ENCODE measurements around the gene CAV1.
"Not testable (repeated sequence)": the region's sequence is repeated elsewhere in the genome, so short reads cannot be mapped to it uniquely, and the experiment has no call there.

Gene CAV1

GRCh38 chr7:116524609-116525297 lies at the start of gene CAV1:
Gene CAV1 (plus strand): TSS chr7:116525036. CDS start chr7:116525063, 27 bp downstream.
- no peak for DNase-seq (ENCODE audit: low read depth in 2 of 2, low spot score in 1 of 2)

GRCh38 chr7:116477625-116478024 lies 47.2 kb upstream of the CAV1 start:
- DNase-seq (ENCODE audit: low read depth in 2 of 2, low spot score in 1 of 2) = no peak

- no peak for DNase-seq (ENCODE audit: low read depth in 2 of 2, low spot score in 1 of 2)
Measured at GRCh38 chr7:116478834-116479233, 46.0 kb upstream of the CAV1 start.

GRCh38 chr7:116483271-116483942 lies 41.4 kb upstream of the CAV1 start:
- no peak for DNase-seq (ENCODE audit: low read depth in 2 of 2, low spot score in 1 of 2)

- not testable (repeated sequence) for DNase-seq (ENCODE audit: low read depth in 2 of 2, low spot score in 1 of 2)
Measured at GRCh38 chr7:116484389-116484788, 40.4 kb upstream of the CAV1 start.

GRCh38 chr7:116487907-116488521 lies 36.8 kb upstream of the CAV1 start:
- no peak for DNase-seq (ENCODE audit: low read depth in 2 of 2, low spot score in 1 of 2)

GRCh38 chr7:116490351-116490750 lies 34.5 kb upstream of the CAV1 start:
- DNase-seq (ENCODE audit: low read depth in 2 of 2, low spot score in 1 of 2) = no peak

GRCh38 chr7:116491887-116492653 lies 32.8 kb upstream of the CAV1 start:
- DNase-seq (ENCODE audit: low read depth in 2 of 2, low spot score in 1 of 2) = no peak

GRCh38 chr7:116492654-116493109 lies 32.2 kb upstream of the CAV1 start:
- no peak for DNase-seq (ENCODE audit: low read depth in 2 of 2, low spot score in 1 of 2)

GRCh38 chr7:116493449-116493848 lies 31.4 kb upstream of the CAV1 start:
- DNase-seq (ENCODE audit: low read depth in 2 of 2, low spot score in 1 of 2) = no peak

GRCh38 chr7:116494472-116494871 lies 30.4 kb upstream of the CAV1 start:
- DNase-seq (ENCODE audit: low read depth in 2 of 2, low spot score in 1 of 2) = no peak

GRCh38 chr7:116495736-116496135 lies 29.1 kb upstream of the CAV1 start:
- DNase-seq (ENCODE audit: low read depth in 2 of 2, low spot score in 1 of 2) = no peak

- no peak for DNase-seq (ENCODE audit: low read depth in 2 of 2, low spot score in 1 of 2)
Measured at GRCh38 chr7:116496653-116497052, 28.2 kb upstream of the CAV1 start.

- DNase-seq (ENCODE audit: low read depth in 2 of 2, low spot score in 1 of 2) = no peak
Measured at GRCh38 chr7:116497708-116498107, 27.1 kb upstream of the CAV1 start.

GRCh38 chr7:116499168-116500077 lies 25.4 kb upstream of the CAV1 start, which contains the start of gene CAV2:
Gene CAV2 (plus strand): TSS chr7:116499738. CDS start chr7:116499782, 44 bp downstream.
- no peak for DNase-seq (ENCODE audit: low read depth in 2 of 2, low spot score in 1 of 2)

GRCh38 chr7:116500078-116500853 lies 24.6 kb upstream of the CAV1 start:
- DNase-seq (ENCODE audit: low read depth in 2 of 2, low spot score in 1 of 2) = no peak

GRCh38 chr7:116501425-116502167 lies 23.2 kb upstream of the CAV1 start:
- no peak for DNase-seq (ENCODE audit: low read depth in 2 of 2, low spot score in 1 of 2)

- no peak for DNase-seq (ENCODE audit: low read depth in 2 of 2, low spot score in 1 of 2)
Measured at GRCh38 chr7:116502201-116503096, 22.4 kb upstream of the CAV1 start.

All from stimulated activated CD8-positive, alpha-beta memory T cell treated with anti-CD3 and anti-CD28 coated beads, Interleukin-4, amount 100 ng/mL, for 1 hour (primary cell).